Coronary artery (tissue), 2 donors: ENCODE data around the gene GDAP1L1.

Source experiments
- DNase-seq: peaks from one replicate; pipeline ENCODE4 v3.0.0-alpha.2; 2017; ENCODE audit warnings: low spot score
- H3K27ac ChIP-seq, 2 donors: fragments of 200-600 bp; sonication (generic); one replicate each; pipeline ENCODE4 v1.5.1; 2016 to 2019
- H3K4me3 ChIP-seq: fragments of 200-600 bp; sonication (generic); 2 replicates; pipeline ENCODE4 v1.5.1; 2016; ENCODE audit warnings: mild to moderate bottlenecking, moderate library complexity
- TF ChIP-seq, protein P1 (sequence below): fragments of 200-600 bp; sonication (generic); IDR thresholded peaks from one replicate; pipeline ENCODE4 v1.5.1; 2019; ENCODE audit warnings: antibody characterized with exemption

The GDAP1L1 gene

DNA sequence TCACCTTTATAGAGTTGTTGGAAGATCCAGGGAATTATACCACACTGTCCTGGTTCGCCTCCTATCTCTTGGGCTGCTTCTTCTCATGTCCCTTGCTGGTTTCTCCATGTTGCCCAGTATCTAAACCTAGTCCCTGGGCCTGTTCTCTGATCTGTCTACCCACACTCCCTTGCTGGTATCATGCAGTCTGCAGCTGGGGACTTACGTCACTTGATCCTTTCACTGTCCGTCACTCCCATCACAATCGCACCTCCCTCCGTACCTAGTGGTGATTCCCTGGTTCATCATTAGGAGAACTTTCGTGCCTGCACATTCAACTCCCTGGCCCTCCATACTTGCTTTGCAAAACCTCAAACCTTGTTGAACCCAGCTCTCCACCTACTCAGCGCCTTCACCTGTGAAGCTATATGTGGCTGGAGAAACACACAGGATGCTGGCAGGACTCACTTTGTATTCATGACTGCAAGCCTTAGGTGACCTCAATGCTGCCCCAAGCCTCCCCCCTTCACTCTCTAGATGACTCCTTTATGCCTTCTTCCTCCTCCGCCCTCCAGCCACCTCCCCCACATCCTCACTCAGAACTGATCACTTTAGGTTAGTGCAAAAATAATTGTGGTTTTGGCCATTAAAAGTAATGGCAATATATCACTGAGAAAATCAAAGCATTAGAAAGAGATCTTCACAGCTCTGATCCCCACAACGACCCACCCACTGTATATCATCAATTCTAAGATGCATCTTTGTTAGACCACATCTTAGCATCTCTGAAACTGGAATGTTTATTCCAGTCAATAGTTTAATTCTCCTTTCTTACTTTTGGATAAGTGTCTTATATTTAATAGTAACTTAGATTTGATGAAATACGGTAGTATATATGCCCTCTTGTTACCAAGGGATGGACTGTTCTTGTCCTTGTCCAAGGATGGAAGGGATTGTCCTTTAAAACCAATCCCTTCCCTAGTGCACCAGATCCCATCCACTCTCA, 26.4 kb downstream of the GDAP1L1 start:
- no peak overlapping the region for H3K27ac ChIP-seq
- DNase-seq, result no peak
- TF ChIP-seq, protein P1, sequence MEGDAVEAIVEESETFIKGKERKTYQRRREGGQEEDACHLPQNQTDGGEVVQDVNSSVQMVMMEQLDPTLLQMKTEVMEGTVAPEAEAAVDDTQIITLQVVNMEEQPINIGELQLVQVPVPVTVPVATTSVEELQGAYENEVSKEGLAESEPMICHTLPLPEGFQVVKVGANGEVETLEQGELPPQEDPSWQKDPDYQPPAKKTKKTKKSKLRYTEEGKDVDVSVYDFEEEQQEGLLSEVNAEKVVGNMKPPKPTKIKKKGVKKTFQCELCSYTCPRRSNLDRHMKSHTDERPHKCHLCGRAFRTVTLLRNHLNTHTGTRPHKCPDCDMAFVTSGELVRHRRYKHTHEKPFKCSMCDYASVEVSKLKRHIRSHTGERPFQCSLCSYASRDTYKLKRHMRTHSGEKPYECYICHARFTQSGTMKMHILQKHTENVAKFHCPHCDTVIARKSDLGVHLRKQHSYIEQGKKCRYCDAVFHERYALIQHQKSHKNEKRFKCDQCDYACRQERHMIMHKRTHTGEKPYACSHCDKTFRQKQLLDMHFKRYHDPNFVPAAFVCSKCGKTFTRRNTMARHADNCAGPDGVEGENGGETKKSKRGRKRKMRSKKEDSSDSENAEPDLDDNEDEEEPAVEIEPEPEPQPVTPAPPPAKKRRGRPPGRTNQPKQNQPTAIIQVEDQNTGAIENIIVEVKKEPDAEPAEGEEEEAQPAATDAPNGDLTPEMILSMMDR, result no peak
- no peak overlapping the region for H3K4me3 ChIP-seq

DNA sequence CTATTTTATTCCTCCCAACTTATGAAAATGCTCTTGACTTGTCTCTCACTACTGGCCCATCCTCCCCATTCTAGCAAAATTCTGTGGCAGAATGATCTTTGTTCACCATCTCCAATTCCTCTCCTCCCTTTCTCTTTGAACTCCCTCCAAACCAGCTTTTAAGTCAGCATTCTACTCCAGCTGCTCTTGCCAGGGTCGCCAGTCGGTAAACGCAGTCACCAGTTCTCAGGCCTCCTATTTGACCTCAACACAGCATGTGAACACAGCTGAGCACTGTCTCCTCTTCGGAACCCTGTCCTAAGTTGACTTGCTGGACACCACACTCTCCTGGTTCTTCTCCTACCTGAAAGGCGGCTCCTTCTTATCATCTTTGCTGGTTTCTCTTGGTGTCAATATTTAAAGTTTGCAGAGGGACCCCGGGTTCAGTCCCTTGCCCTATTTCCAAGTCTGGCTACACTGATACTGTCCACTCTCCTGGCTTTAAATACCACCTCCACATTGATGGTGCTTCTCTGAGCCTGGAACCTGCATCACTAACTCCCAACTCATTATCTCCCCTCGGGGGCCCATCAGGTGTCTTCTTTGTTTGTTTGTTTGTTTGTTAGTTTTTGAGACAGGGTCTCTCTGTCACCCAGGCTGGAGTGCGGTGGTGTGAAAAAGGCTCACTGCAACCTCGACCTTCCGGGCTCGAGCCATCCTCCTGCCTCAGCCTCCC, 27.4 kb downstream of the GDAP1L1 start:
- no peak overlapping the region for H3K27ac ChIP-seq
- TF ChIP-seq, protein P1, result no peak
- no peak overlapping the region for H3K4me3 ChIP-seq
- no peak for DNase-seq

DNA sequence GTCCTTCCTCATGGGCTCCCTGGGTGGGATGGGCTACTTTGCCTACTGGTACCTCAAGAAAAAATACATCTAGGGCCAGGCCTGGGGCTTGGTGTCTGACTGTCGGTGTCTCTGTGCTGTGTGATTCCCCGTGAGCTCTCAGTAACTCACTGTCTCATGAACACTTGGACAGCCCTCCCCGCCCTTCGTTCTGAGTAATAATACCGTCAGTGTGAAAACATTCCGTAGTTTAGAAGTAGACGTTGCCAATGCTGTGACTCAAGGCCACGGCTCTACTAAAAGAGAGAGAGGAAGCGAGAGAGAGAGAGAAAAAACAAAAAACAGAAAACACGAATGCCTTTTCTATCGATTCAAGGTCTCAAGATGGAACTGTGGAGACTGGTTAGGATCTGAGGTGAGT, 32.1 kb downstream of the GDAP1L1 start:
- TF ChIP-seq, protein P1, result no peak
- Histone ChIP-seq H3K4me3 (no peak overlapping the region), H3K27ac (no peak overlapping the region)
- DNase-seq, result no peak

DNA sequence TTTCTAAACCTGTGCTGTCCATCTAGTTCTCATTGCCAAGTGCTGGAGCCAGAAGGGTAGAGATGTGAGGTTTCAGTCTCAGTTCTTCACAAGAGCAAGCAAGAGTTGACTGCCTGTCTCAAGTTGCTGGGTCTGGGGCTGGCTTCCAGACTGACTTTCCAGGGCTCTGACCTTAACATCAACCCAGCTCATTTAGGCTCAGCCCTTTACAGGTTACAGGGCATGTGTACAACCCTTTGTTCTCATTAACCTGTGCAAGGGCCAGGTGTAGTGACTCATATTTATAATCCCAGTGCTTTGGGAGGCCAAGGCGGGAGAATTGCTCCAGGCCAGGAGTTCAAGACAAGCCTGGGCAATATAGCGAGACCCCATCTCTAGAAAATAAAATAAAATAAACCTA, 33.3 kb downstream of the GDAP1L1 start:
- no peak overlapping the region for H3K27ac ChIP-seq
- no peak overlapping the region for H3K4me3 ChIP-seq
- DNase-seq, result no peak
- TF ChIP-seq, protein P1, result no peak

DNA sequence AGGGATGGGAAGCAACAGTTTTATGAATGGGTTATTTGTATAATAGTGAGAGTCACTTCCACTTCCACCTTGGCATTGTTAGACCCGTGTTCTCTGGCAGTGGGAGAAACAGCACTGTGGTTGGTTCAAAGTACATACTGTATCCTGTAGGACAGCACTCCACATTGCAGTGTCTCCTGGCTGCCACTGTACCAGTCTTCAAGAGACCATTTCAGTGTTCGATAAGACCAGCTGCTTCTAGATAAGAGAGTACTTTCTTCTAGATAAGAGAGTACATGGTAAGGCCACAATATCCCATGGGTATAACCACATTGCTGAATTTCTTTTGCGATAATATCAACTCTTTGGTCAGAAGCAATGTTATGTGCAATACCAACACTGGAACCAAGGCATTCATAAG, 35.1 kb downstream of the GDAP1L1 start:
- Histone ChIP-seq H3K4me3 (no peak overlapping the region), H3K27ac (no peak overlapping the region)
- TF ChIP-seq, protein P1, result no peak
- no peak for DNase-seq

DNA sequence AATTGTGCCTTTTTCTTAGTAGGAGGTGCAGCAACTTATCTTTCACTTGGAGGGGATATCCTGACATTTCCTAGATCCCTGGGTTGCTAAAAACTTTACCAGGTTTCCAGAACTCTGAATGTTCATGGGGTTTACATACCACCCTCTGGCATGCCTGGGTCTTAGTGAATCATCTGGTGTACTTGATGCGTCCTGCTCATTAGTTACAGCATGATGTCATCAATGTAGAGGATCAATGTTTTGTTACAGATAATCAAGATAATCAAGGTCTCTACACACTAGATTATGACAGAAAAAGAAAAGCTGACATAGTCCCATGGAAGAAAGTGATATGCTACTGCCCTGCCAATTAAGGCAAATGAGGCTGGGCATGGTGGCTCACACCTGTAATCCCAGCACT, 36.9 kb downstream of the GDAP1L1 start:
- TF ChIP-seq, protein P1, result no peak

More for the DNA sequence above, 36.9 kb downstream of the GDAP1L1 start:
- Histone ChIP-seq H3K27ac (no peak overlapping the region), H3K4me3 (no peak overlapping the region)
- no peak for DNase-seq
